Activated T-helper 2 cell treated with anti-CD3 and anti-CD28 coated beads, Interferon-gamma antibody, Interleukin-2, Interleukin-4, amounts not matched to agents 10 μg/mL and 5 μg/mL and 100 μg/mL, durations not matched to agents 14 hours and 24 hours and 36 hours (primary cell): Measurements from ENCODE around the gene CIPC. TPM values are rescaled to one million over a fixed set of nuclear protein-coding genes. Genes with fewer than 3 reads are reported as not detected.
A peak's percentile ranks its signal among the peaks of the same experiment; 100 is the strongest.

Experiments used
- DNase-seq: peaks from one replicate; pipeline ENCODE4 v3.0.0; 2021; ENCODE audit warnings: low spot score
- H3K27ac Mint-ChIP-seq: one replicate; pipeline ENCODE4 v1.8.0; 2021; ENCODE audit warnings: mixed read lengths
- H3K27me3 Mint-ChIP-seq: one replicate; pipeline ENCODE4 v1.8.0; 2021; ENCODE audit warnings: low read depth, mixed read lengths
- H3K36me3 Mint-ChIP-seq: one replicate; pipeline ENCODE4 v1.8.0; 2021; ENCODE audit warnings: low read depth, mixed read lengths
- H3K4me1 Mint-ChIP-seq: one replicate; pipeline ENCODE4 v1.8.0; 2021; ENCODE audit warnings: low read depth, mixed read lengths
- H3K4me3 Mint-ChIP-seq: one replicate; pipeline ENCODE4 v1.8.0; 2021; ENCODE audit warnings: low read depth, mild to moderate bottlenecking, moderate library complexity, mixed read lengths
- H3K9me3 Mint-ChIP-seq: one replicate; pipeline ENCODE4 v1.8.0; 2021; ENCODE audit warnings: mixed read lengths
- intact Hi-C: fragments of 100-400 bp; cut with micrococcal nuclease; formaldehyde crosslinking; loops from one replicate; pipeline ENCODE4 v1.15.1; 2023
- total RNA-seq: library from RNA; stranded (reverse); gene quantifications from 2 replicates; pipeline ENCODE4 v1.2.3, GENCODE V29; 2022

Gene CIPC
- total RNA-seq, 1 donor from 2014 or later = 11.3 TPM

DNA sequence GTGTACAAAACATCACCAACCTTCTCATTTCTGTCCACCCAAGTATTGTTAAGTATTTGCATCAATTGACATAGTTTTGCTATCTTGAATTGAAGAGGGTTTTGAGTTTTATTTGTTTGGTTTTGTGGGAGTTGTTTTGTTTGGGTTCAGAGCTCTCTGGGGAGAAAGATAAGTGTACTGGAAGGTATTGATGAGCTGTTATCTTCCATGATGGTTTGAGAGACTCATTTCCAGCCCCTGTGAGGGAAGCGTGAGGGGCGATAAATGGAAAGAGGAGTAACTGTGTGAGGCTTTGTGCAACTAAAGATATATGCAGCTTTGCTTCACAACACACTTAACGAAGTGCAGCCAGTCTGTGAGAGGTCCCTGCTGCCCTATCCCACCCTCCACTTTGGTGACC, 15.7 kb upstream of the CIPC start:
- no peak overlapping the region for H3K27ac Mint-ChIP-seq
- no peak for DNase-seq
- intact Hi-C loops = no loop called here
- no peak overlapping the region for H3K4me3 Mint-ChIP-seq
- peaks cover 1% of the 10 kb centered on the region for H3K27me3 Mint-ChIP-seq
- H3K4me1 Mint-ChIP-seq = no peaks in the 10 kb centered on the region
- H3K36me3 Mint-ChIP-seq = no peaks in the 10 kb centered on the region
- peaks cover 3% of the 10 kb centered on the region for H3K9me3 Mint-ChIP-seq

DNA sequence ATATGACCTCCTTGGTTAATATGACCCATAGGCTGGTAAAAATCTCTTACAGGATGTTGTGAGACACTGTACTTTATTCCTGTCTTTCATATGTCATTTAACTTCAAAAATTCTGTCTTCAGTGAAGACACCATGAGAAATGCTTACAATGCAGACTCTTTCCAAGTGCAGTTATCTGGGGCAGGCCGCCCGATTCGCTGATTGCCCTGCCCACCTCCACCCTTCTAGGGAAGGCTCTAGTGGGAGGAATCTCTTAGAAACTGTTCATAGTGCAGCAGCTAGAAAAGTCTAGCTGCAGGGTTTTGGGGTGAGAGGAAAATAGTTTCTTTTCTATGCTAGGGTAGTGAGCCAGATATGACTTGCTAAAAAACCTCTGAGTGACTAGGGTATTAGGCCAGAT, 15.0 kb upstream of the CIPC start:
- Mint-ChIP-seq H3K9me3 (peaks cover 3% of the 10 kb centered on the region), H3K4me1 (peaks cover 3% of the 10 kb centered on the region), H3K27me3 (peaks cover 1% of the 10 kb centered on the region), H3K27ac (no peak overlapping the region), H3K4me3 (no peak overlapping the region), H3K36me3 (no peaks in the 10 kb centered on the region)
- intact Hi-C loops = no loop called here
- no peak for DNase-seq

GRCh38 chr14:77084985-77085384, 13.1 kb upstream of the CIPC start:
- Mint-ChIP-seq H3K27ac (no peak overlapping the region), H3K4me3 (no peak overlapping the region)

GRCh38 chr14:77085538-77085937, 12.5 kb upstream of the CIPC start:
- DNase-seq = no peak
- Mint-ChIP-seq H3K36me3 (no peaks in the 10 kb centered on the region), H3K4me3 (no peak overlapping the region), H3K9me3 (peaks cover 7% of the 10 kb centered on the region), H3K27me3 (peaks cover 1% of the 10 kb centered on the region), H3K27ac (no peak overlapping the region), H3K4me1 (peaks cover 3% of the 10 kb centered on the region)
- intact Hi-C loops = no loop called here

More at GRCh38 chr14:77084985-77085384, 13.1 kb upstream of the CIPC start:
- peaks cover 1% of the 10 kb centered on the region for H3K27me3 Mint-ChIP-seq
- peaks cover 7% of the 10 kb centered on the region for H3K9me3 Mint-ChIP-seq
- intact Hi-C loops = no loop called here
- H3K4me1 Mint-ChIP-seq = peaks cover 3% of the 10 kb centered on the region
- H3K36me3 Mint-ChIP-seq = no peaks in the 10 kb centered on the region
- DNase-seq = no peak

DNA sequence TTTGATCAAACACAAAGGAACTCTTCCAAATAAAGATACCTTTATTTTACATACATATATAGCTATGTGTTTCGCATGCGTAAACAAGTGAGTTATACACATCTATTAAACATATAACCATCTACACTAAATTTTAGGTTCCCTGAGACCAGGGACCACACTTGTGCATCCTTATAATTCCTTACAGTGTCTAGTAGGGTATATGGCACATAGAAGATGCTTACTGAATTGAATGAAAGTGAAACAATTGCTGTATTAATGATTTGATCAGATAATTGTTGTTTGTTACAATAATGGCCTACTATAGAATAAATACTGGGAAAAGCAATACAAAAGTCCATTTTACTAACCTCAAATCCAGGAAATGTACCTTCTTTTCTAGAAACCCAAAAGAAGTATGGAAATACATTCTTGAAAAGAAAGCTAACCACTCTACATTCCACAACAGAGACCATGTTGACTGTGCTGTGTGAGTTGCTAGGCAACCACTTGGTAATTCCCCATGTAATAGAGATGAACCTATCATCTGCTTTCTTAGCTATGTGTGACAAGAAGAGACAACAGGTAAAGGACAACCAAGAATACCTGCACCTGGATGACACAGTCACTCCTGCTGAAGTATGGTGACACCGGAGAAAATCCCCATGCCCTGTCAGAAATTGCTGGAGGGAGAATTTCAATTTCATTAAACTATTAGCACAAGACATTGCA, 11.9 kb upstream of the CIPC start:
- no peak for DNase-seq
- Mint-ChIP-seq H3K4me1 (peaks cover 3% of the 10 kb centered on the region), H3K9me3 (peaks cover 13% of the 10 kb centered on the region), H3K36me3 (no peaks in the 10 kb centered on the region), H3K27me3 (peaks cover 1% of the 10 kb centered on the region), H3K4me3 (no peak overlapping the region), H3K27ac (no peak overlapping the region)
- intact Hi-C loops = no loop called here

- H3K4me1 Mint-ChIP-seq = peaks cover 3% of the 10 kb centered on the region
- no peak for DNase-seq
- no peak overlapping the region for H3K4me3 Mint-ChIP-seq
- H3K9me3 Mint-ChIP-seq = peaks cover 20% of the 10 kb centered on the region
- H3K36me3 Mint-ChIP-seq = no peaks in the 10 kb centered on the region
- intact Hi-C loops = no loop called here
- H3K27me3 Mint-ChIP-seq = peaks cover 1% of the 10 kb centered on the region
- no peak overlapping the region for H3K27ac Mint-ChIP-seq
These were observed 11.1 kb upstream of the CIPC start for GRCh38 chr14:77086951-77087350.

GRCh38 chr14:77087631-77088030, 10.4 kb upstream of the CIPC start:
- no peak for DNase-seq
- H3K4me3 Mint-ChIP-seq = no peak overlapping the region
- peaks cover 1% of the 10 kb centered on the region for H3K27me3 Mint-ChIP-seq
- peaks cover 20% of the 10 kb centered on the region for H3K9me3 Mint-ChIP-seq
- no peak overlapping the region for H3K27ac Mint-ChIP-seq
- H3K4me1 Mint-ChIP-seq = peaks cover 3% of the 10 kb centered on the region
- no peaks in the 10 kb centered on the region for H3K36me3 Mint-ChIP-seq
- intact Hi-C loops = no loop called here

DNA sequence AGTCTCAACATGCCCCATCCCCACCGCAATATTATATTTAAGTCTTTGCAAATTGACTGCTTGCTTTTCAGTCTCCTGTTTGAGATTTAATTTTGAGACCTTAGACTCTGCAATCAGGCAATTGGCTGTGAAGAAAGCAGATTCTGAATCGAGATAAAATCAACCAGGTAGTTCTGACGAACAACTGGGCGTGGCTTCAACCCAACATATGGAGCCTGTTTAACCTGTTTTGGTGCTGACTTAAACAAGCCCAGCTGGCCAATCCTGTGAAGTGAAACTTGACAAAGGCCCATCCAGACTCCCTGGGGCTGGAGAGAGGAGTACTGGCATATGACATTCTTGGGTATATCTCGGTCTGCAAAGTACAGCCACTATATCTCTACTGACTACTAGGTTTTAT, 9.8 kb upstream of the CIPC start:
- peaks cover 3% of the 10 kb centered on the region for H3K4me1 Mint-ChIP-seq

GRCh38 chr14:77088645-77089044, 9.4 kb upstream of the CIPC start:
- intact Hi-C loops = no loop called here
- Mint-ChIP-seq H3K4me1 (peaks cover 3% of the 10 kb centered on the region), H3K4me3 (no peak overlapping the region), H3K9me3 (peaks cover 20% of the 10 kb centered on the region), H3K36me3 (no peaks in the 10 kb centered on the region), H3K27ac (no peak overlapping the region), H3K27me3 (peaks cover 1% of the 10 kb centered on the region)
- DNase-seq = no peak

More for the DNA sequence above, 9.8 kb upstream of the CIPC start:
- H3K4me3 Mint-ChIP-seq = no peak overlapping the region
- peaks cover 1% of the 10 kb centered on the region for H3K27me3 Mint-ChIP-seq
- H3K9me3 Mint-ChIP-seq = peaks cover 20% of the 10 kb centered on the region
- intact Hi-C loops = no loop called here
- no peaks in the 10 kb centered on the region for H3K36me3 Mint-ChIP-seq
- DNase-seq = no peak
- no peak overlapping the region for H3K27ac Mint-ChIP-seq

DNA sequence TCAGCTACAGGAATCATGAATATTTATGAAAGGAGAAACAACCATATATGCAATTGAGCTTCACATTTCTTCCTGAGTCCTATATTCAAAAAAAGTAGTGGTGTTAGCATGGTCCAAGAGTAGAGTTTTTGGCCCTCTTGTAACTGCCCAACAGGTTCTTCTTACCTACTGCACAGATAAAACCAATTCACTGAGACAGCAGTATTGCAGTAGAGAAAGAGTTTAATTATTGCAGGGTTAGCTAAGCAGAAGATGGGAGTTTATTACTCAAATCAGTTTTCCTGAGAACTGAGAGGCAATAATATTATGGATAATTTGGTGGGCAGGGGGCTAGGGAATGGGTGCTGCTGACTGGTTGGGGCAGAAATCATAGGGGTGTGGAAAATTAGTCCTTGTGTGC, 6.5 kb upstream of the CIPC start:
- no peaks in the 10 kb centered on the region for H3K36me3 Mint-ChIP-seq
- intact Hi-C loops = loop anchor here (10.0 kb wide), 1 partner anchor 637 kb away; no protein-coding TSS in a partner anchor
- peaks cover 20% of the 10 kb centered on the region for H3K9me3 Mint-ChIP-seq
- no peaks in the 10 kb centered on the region for H3K27me3 Mint-ChIP-seq
- DNase-seq = no peak
- H3K4me3 Mint-ChIP-seq = no peak overlapping the region
- no peak overlapping the region for H3K27ac Mint-ChIP-seq
- H3K4me1 Mint-ChIP-seq = peaks cover 10% of the 10 kb centered on the region

GRCh38 chr14:77092676-77093075, 5.4 kb upstream of the CIPC start:
- intact Hi-C loops = loop anchor here (10.0 kb wide), 1 partner anchor 638 kb away; no protein-coding TSS in a partner anchor

GRCh38 chr14:77094672-77095284, 3.3 kb upstream of the CIPC start:
- H3K36me3 Mint-ChIP-seq = no peaks in the 10 kb centered on the region
- peaks cover 18% of the 10 kb centered on the region for H3K9me3 Mint-ChIP-seq
- intact Hi-C loops = loop anchor here (1.0 to 10.0 kb wide), 4 partner anchors 52 to 942 kb away; partner anchors contain the start of gene GPATCH2L
- peak; percentile 63 for DNase-seq
- no peaks in the 10 kb centered on the region for H3K27me3 Mint-ChIP-seq
- peaks cover 24% of the 10 kb centered on the region for H3K4me1 Mint-ChIP-seq
- H3K4me3 Mint-ChIP-seq = peak overlapping the region; percentile 34
- no peak overlapping the region for H3K27ac Mint-ChIP-seq

More at GRCh38 chr14:77092676-77093075, 5.4 kb upstream of the CIPC start:
- no peaks in the 10 kb centered on the region for H3K36me3 Mint-ChIP-seq
- H3K9me3 Mint-ChIP-seq = peaks cover 20% of the 10 kb centered on the region
- peaks cover 16% of the 10 kb centered on the region for H3K4me1 Mint-ChIP-seq
- H3K4me3 Mint-ChIP-seq = no peak overlapping the region
- no peaks in the 10 kb centered on the region for H3K27me3 Mint-ChIP-seq
- DNase-seq = no peak
- no peak overlapping the region for H3K27ac Mint-ChIP-seq

DNA sequence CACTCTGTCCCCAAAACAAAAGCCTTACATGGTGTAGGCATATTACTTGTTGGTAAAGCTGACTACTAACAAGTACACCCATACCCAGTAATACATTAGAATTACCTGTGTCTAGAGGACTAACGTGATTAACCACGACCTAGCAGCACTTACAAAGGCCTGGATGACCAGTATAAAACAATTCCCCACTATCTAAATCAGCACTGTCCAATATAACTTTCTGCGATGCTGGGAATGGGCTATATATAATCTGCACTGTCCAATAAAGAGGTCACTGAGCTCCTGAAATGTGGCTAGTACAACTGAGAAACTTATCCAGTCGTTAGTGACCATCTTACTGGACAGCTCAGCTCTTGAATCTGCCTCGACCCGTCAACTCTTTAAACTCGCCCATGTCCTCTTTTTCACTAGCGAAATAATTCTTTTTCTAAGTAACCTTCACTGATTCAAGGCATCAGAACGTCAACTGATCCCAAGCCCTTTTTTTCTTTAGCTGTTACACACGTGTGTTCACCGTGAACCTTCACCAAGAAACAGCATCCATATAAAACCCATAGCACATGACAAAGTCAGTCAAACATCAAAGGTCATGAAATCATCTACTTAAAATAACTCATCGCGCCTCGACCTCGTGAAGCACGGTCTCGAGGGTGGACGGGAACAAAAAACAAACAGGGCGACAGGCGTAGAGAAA, 905 bp upstream of the CIPC start:
- no peaks in the 10 kb centered on the region for H3K27me3 Mint-ChIP-seq
- H3K27ac Mint-ChIP-seq = peak overlapping the region; percentile 97
- peaks cover 24% of the 10 kb centered on the region for H3K4me1 Mint-ChIP-seq
- H3K36me3 Mint-ChIP-seq = no peaks in the 10 kb centered on the region
- H3K4me3 Mint-ChIP-seq = peak overlapping the region; percentile 91
- no peaks in the 10 kb centered on the region for H3K9me3 Mint-ChIP-seq
- intact Hi-C loops = loop anchor here (1.0 to 10.0 kb wide), 4 partner anchors 28 to 945 kb away; partner anchors contain the start of gene GPATCH2L
- no peak for DNase-seq
